ENCODE data around the gene SNX8.
A peak's percentile ranks its signal among the peaks of the same experiment; 100 is the strongest.

Gene SNX8

DNA sequence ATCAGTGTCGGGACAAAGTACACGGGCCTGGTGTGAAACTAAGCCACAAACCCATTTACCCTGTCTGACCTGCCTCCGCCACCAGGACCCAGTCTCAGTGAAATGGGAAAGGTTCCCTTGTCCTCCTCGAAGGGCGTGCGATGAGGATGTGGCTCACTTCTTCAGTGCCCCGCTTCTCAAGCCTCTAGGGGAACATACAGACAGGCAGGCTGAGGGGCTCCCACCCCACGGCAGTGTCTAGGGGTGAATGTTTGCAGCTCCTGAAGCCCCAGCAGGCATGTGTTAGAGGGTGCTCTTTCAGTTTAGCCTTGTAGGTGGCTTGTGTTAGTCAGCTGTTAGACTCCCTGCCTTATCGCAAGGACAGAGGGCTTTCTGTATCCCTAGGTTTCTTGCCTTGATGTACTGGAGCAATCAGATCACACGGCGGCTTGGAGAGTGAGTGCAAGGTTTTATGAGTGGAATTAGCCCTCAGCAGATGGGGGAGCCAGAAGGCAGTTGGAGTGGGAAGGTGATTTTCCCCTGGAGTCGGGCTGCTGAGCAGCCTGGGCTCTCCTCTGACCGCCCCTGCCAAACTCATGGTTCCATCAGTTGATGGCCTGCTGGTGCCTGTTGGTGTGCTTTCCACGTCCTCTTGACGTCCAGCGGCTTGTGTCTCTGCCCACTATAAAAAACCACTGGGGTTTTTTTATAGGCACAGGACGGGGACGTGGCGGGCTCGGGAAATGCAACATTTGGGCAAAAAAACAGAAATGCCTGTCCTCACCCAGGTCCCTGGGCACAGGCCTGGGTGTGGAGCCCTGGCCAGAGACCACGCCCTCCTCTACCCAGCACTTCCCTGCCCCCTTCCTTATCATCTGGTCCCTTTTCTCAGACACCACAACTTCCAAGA is 71.5 kb downstream of the SNX8 start:
- peak; percentile 5 for DNase-seq

DNA sequence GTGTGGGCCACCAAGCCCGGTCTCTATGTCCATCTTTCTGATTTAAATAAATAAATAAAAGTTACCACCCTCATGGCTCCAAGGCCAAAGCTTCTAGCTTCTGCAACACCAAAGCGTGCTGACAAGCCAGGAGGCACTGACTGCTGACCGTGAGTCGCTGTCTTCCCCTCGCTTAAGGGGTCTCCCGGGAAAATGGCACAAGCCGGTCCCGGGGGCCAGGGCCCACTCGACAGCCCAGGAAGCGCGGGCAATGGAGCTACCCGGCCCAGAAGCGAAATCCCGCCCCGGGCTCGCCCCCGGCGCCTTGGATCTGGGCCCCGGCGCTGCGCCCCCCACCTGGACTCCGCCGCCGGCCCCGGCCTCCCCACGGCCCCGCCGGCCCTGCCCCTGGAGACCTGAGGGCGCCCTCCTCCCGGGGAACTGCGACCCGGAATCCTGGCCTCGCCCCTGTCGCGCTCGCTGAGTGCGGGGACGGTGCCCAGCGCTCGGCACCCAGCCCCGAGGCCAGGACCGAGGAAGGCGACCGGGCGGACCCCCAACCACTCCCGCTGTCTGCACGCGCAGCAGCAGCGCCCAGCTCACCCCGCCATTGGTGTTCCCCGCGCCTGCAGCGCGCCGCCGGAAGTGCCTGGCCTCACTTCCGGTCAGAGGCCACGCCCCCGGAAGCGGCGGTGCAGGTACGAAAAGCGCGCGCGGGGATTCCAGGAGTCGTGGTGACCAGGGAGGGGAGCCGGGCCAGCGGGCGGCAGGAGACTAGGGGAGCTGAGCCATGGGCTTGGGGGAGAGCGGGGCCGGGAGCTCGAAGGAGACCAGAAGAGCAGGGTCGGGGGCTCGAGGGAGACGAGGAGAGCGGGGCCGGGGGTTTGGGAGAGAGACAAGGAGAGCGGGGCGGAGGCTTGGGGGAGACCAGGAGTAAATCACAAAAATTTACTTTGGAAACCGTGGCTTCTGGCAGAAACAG is 72.4 kb downstream of the SNX8 start, which contains the start of the genes MRM2 and NUDT1:
TSS of gene MRM2 (minus strand) at position 626 of the 961 bp plus-strand sequence. CDS start at position 590, 36 bp downstream.
TSS of gene NUDT1 (plus strand) at position 647 of the 961 bp plus-strand sequence. CDS start 2,349 bp downstream, outside the sequence.
- peak; percentile 88 for DNase-seq

DNA sequence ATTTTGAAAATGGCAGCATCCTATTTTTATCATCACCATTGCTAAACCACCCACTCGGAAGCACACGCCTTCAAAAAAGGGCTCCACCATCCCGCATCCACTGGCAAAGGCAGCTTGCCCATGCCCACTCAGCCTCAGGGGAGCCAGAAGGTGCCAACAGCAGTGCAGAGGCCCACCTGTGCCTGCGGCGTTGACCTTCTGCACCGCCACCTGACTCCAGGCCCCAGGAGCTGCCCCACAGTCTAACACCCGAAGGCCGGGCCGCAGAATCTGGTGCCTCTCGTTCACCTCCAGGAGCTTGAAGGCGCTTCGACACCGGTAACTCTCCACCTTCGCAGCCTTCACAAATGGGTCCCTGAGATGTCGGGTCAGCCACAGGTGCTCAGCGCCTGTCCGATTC is 75.0 kb downstream of the SNX8 start:
- DNase-seq: no peak

DNA sequence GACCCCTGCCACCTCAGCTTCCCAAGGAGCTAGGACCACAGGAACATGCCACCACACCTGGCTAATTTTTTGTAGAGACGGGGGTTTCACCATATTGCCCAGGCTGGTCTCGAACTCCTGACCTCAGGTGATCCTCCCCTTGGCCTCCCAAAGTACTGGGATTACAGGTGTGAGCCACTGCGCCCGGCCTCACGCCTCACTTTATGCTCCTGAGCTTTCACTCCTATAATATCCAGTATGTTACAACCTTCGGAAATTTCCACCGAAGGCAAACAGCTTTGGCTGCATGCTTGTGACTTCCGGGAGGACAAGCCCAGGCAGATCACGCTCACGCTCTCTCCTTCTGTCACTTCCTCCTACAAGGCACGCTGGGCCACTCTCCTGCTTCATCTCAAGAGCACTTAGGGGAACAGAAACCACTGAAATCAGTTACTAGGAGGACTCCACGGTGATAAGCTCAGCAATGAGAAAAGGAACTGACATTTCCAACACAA is 77.1 kb downstream of the SNX8 start:
- no peak for DNase-seq

DNA sequence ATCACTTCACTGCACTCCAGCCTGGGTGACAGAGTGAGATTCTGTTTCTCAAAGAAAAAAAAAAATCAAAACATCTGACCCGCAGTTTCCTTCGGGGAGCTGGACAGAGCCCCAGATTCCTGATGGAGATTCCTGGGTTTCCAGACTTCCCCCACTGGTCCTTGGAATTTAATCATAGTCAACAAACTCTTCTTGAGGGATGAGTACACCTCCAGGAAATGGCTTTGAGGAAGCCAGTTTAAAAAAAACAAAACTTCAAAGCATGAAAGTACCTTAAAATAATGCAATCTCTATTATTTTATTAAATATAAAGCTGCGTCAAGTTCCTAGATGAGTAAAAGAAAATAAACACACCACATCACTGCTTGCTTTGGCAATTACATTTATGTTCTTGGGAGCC is 80.3 kb downstream of the SNX8 start:
- DNase-seq: no peak

DNA sequence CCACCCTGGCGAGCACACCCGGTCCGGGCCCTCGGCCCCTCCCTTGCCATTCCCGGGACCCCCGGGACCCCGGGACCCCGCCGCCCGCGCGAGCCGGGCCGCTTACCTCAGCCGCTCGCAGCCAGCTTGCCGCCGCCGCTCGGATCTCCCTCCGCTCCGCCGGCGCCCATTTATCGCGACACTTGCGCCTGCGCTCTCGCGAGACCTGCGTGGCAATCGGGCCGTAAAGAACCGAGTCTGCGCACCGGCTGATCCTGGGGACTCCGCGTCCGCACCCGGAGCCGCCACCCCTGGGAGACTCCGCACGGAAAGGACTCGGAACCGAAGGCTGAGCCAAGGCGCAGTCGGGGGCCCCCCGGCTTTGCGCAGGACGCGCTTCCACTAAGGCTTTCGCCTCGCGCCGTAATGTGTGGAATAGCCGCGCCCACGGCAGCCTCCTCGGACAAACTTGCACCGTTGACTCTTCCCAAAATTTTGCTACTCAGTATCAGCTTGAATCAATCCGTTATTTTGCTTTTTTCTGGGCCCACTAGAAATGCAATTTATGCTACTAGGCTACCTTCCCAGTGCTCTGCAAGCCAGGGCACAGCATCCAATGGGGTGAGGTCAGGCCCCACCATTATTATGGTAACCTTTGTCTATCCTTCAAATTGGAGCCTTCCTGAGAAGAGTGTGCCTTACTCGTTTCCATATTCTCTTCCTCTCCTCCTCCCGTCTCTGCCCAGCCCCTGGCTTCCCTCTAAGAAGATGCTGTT is 81.3 kb downstream of the SNX8 start, which contains the start of gene MAD1L1:
TSS of gene MAD1L1 (minus strand) at position 180 of the 755 bp plus-strand sequence. CDS start 2,812 bp downstream, outside the sequence.
- DNase-seq: peak; percentile 92

DNA sequence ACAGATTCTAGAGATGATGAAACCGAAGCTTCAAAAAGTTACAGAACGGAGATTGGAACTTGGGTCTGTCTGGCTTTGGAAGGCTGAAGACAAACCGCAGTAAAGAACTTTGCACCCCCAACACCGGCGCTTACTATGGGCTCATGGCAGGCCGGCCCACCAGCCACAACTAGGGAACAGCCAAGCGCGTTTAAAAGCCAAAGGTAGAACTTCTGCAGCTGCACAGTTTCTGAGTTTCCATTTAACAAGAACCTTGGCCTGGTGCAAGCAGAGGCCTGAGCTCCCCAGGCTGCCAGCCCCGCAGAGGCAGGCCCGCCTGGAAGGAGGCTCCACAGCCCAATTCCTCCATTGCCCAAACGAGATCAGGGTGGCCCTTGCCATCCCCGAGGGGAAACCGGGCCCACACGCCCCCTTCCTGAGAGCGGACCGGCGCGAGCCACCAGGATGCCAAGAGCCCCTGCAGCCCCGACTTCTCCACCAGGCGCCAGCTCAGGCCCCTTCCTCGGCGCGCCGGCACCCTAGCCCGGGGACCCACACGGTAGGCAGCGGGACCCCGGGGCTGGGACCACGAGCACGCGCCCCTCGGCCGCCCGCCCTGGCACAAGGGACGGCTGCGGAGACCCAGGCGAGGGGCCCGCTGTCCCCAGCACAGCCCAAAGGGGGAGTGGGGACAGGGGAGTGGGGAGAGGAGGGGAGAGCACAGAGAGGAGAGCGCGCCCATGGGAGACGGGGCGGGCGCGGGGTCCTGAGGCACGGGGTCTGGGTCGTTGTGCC is 82.1 kb downstream of the SNX8 start:
- DNase-seq: no peak

DNA sequence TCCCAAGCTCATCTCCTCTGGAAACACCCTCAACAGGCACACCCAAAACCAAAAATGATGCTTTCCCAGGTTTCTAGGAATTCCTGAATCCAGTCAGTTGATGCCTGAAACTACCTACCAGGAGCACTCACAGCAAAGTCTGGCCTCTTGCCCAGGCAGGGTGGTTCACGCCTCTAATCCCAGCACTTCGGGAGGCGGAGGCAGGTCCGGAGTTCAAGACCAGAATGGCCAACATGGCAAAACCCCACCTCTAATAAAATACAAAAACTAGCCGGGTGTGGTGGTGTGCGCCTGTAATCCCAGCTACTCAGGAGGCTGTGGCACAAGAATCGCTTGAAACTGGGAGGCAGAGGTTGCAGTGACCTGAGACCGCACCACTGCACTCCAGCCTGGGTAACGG is 83.4 kb downstream of the SNX8 start:
- DNase-seq: no peak

DNA sequence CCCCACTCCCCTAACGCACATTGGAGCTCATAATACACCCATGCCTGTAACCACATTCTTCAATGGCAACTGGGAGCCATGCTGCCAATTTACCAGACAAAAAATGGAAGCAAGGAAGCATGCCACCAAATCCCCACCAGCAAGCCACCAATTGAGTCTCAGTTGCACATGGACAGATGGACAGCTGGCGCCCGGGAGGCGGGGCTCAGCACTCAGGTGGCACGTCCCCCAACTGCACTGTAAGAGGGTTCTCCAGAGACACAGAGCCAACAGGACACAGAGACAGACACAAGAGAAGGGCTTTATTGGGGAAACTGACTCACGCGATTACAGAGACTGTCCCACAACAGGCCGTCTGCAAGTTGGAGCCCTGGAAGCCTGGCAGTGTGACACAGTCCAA is 84.0 kb downstream of the SNX8 start:
- no peak for DNase-seq

DNA sequence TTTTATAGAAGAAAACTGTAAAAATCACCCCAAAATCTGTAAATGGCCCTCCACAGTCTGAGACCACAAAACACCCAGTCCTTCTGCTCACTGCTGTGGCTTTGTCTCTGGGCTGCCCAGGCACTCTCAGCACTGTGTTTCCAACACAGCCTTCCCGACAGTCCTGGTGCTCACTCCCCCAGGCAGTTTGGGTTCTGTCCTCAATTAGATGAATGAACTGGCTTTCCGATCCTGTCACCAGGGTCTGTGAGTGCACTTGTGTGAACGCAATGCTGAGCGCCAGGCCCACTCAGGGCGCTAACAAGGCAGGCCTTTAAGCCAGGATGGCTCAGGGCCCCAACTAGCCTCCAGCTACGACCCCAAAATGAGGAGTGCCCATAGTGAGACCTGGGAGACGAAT is 84.8 kb downstream of the SNX8 start:
- DNase-seq: no peak

DNA sequence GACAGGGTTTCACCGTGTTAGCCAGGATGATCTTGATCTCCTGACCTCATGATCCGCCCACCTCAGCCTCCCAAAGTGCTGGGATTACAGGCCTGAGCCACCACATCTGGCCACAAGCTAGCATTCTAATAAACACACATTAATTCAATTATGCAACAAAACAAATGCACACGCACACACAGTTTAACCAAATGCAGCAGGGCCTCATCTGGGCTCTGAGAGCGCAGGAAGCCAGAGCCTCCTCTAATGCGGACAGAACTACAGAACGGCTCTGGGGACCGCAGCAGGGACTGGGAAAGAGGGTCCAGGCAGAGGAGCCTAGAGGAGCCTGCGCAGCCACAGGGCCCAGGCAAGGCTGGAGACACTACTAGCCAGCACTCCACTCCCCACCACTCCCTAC is 85.3 kb downstream of the SNX8 start:
- no peak for DNase-seq

DNA sequence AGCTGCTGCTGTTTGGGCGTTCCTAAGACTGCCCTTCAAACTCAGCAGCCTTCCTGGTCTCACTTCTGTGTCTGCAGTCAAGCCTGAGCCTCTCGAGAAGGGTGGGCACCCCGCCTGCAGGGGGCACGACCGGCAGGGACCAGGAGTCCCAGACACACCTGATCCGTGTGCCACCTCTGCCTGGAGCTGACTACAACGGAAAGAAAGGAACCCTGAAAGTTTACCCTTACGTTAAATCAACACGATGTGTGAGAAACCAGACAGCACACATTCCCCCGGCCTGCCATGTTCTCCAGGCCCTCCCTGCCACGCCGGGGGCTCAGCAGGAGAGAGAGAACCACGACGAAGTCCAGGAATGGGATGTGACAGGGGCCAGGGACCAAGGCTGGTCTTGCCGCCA is 86.5 kb downstream of the SNX8 start:
- no peak for DNase-seq

DNA sequence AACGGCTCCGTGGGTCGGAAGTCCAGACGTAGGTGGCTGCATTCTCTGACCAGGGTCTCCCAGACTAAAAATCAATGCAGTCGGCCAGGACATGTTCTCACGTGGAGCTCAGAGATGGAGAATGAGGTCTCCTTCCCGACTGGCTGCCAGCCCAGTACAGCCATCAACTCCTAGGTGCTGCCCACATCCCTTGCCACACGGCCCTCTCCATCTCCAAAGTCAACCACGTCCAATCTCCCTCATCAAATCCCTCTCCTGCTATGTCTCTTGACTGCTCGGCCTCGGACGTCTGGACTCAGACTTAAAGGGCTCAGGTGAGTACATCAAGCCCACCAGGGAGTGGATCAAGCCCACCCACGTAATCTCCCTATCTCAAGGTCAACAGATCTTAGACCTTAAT is 88.4 kb downstream of the SNX8 start:
- no peak for DNase-seq

DNA sequence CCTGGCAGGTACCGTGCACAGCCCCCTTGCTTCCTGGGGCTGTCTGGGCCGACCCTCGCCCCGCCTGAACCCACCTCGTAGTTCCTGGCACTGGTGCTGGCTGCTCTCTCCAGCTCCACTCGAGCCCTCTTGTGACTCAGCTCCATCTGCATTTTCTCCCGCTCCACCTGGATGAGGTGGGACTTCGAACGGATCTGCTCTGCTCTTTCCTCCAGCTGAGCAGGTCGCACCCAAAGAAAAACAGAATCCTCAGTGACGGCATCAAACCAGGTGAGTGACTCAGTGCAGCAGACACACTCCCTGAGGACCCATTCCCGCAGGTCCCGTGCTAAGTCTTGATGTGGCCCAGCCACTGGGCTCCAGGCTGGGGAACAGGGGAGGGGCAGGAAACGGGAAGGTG is 88.9 kb downstream of the SNX8 start:
- no peak for DNase-seq

DNA sequence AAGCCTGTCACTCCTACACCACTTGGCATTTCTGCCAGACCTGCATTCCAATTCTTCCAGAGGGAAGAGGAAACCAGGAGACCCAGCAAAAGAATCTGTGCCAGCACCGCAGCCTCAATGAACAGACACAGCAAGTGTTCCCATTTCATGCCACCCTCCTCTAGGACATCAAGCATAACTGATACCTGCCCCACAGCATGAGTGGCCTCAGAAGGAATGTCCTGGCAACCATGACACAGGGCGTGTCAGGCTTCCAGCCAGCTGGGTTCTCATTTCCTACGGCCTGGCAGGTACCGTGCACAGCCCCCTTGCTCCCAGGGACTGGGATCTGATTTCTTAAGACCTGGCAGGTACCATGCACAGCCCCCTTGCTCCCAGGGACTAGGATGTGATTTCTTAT is 89.3 kb downstream of the SNX8 start:
- DNase-seq: no peak

DNA sequence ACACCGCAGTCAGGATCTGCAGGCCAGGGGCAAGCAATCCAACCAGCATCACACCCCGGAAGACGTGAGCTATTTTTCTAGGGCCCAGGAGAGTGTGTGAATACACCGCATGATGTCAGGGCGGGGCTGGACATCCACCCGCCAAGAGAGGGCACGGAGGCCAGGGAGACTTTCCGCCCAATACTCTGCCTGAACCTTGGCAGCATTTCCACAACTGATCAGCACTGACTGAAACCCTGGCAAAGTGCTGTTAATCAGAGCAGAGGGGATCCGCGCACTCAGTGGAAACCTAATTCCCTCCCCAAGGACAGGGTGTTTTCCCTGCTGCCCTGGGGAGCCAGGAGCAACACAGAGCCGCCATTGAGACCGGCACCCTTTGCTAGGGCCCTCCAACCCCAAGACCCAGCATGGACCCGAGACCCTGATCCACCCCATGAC is 89.7 kb downstream of the SNX8 start:
- no peak for DNase-seq

DNA sequence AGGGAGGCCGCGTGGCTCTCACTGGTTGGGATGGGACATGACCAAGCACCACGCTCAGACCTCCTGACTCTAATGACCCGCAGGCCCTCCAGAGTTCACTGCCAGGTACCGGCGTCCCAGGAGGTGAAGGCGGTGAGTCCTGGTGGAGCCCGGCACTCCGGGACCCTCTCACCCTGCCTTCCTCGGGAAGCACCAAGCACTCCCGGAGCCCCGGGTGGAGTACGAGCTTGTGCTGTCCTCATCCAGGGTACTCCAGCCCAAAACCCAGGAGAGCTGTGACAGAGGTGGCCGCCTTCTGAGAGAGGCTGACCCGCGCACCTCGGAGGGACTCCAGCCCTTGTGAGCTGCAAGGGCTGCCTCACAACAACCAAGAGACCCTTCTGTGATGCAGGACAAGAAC is 90.9 kb downstream of the SNX8 start:
- DNase-seq: no peak

DNA sequence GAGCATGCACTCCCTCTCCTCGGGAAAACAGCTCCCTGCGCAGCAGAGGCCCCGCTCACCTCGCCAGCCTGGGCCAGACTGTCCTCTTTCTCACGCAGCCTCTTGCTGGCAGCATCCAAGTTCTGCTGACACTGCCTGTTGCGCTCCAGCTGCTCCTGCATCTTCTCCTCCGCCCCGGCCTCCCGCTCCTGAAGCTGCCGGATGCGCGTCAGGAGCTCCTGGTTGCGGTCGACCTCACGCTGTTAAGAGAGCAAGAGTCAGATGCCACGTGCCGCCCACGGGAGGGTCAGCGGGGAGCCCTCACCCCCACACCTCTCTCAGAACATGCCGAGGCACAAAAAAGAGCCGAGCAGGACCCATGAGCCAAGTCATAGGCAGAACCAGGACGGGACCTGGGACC is 91.7 kb downstream of the SNX8 start:
- no peak for DNase-seq

DNA sequence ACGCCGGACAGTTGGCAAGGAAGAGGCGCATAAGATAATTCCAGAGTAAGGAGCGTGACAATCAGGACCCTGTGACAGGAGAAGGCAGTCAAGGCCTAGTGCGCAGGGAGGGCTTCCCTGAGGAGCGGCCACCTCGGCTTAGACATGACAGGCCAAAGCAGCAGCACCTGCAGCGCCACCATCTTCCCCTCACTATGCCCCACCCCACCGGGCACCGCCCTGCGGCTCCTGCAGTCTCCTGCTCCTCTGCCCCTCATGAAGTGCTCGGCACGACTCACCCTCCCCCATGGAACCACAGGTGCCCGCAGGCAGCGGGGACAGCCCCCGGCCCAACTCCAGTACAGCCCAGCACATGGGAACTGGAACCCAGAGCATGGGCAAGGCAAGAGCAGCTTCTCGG is 93.3 kb downstream of the SNX8 start:
- no peak for DNase-seq

DNA sequence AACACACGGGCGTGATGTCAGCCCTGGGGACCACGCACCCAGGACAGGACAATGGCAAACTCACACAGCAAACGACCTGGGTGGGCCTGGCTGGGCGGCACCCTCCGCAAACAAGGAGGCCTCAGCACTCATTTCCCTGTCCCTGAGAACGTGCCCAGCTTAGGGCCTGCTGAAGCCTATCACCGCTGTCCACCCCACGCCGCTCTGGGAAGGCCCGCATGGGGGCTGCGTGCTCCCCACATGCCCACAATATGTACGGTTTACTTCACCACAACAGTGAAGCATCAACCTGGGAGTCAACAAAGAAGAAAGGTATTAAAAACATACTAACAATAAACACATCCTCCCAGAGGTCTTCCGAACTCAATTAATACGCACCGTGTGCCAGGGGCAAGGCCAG is 93.7 kb downstream of the SNX8 start:
- DNase-seq: no peak

DNA sequence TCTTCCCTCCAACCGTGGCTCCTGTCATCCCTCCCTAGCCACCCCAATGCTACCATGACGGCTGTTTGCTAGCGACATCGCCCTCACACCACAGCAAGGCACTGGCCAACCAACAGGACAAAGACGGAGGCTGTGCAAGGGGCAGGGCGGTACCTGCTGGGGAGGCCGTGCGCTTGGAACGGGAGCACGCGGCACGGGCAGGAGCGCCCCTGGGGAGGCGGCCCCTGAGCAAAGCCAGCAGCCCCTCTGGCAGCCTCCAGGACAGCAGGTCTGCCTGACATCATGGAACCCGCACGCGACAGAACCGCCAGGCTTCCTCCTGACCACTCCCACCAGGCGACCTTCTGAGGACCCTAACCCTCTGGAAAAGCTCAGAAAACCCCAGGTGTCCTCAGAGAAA is 94.2 kb downstream of the SNX8 start:
- no peak for DNase-seq

DNA sequence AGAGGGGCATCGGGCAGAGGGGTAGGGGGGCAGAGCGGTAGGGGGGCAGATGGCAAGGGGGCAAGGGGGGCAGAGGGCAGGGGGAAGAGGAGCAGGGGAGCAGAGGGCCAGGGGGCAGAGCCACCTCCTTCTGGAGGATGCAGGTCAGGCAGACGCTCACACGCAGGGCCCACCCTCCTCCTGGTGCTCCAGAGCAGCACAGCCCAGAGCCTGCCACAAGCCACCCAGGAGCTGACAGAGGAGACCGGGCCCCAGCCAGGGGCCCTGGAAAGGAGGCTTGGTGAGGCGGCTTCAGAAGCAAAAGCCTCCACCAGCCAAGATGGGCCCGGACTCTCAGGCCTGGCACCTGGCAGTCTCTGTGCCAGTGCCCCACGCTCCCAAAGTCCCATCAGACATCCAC is 94.6 kb downstream of the SNX8 start:
- no peak for DNase-seq
